ENCODE measurements around the gene DCN.

The DCN gene

DNA sequence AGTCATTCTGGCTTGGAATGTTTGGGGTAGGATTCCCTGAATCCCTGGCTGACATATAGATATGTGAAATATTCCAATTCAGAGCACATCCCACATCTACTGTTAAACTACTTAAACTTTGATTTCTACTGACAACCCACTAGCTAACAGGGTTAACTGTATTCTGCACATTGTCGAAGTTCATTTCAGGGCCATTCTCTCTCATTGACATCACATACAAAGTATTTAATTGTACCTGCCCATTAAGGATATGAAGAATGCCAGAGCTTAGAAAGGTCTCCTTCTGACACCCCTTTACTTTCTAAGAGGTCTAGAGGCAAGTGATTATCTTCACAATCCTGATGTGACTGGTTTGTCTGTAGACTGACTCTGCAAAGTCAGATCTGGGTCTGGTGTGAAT lies 2.8 kb upstream of the DCN start:
- DNase-seq (ENCODE audit: low spot score) = no peak

DNA sequence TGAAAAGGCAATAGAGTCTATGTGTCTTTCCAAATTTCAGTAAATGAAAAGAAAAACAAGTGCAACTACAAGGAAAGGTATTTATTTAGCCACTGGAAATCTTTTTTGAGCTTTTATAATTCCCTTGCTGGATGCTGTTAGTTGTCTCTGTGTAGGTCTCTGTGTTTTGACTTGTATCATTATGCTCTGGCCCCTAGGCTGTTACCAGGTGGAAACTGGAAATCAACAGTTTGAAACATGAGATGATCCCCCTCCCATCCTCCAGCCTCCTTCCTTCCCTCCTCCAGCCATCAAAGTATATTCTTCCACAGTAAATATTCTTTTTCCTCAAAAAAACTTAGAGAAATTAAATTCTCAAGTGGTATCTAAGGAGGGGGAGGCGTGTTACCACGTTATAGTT lies 934 bp upstream of the DCN start:
- DNase-seq (ENCODE audit: low spot score) = no peak

DNA sequence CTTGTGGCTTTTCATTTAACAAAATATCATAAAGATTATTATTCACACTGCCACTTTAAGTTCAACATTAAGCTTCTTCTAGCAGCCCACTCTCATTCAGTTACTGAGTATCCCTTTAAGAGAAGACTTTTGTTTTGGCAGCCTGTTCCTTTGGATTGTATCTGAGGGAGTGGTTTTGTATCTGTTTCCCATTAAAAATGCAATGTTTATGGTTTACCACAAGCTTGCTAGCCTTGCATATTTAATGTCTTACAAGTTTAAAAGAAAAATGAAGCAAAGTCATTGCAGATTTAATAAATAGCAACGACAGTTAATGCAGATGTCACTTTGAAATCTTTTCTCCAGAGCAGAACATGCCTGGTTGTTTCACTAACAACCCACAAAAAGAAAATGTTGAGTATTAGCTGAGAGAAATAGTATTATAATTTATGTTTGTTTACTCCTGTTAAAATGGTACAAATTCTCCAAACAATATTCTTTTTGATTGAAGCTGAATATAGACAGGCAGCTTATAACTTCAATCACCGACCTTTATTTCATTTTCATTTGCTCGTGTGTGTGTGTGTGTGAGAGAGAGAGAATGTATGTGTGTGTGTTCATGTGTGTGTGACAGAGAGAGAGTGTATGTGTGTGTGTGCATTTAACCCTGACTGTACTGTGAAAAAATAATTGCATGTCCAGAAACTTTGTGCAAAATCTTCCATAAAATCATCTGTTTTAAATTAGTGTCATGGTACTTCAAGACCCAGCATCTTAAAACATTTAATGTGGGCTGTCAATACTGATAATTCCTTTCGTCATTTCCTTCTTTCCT lies 1.8 kb downstream of the DCN start:
- DNase-seq (ENCODE audit: low spot score) = no peak

DNA sequence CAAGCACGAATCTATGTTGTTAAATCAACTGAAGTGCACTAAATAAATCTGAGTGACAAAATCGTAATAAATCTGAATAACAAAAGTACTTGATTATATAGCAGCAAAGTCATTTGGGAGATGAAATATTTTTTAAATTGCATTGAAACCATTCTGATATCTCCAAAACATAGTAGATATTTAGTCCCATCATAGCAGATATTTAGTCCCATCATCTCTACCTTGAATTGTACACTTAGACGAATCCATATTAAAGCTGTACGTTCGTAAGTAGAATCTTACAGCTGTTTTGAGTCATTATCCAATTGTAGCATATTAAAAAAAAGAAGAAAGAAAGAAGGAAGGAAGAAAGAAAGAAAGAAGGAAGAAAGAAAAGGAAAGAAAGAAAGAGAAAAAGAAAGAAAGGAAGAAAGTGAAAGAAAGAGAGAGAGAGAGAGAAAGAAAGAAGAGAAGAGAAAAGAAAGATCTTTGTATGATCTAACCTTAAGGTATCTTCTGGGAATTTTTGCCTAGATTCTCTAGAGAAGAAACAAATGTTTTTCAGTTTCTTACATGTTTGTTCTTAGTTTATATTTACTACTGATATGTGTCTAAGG lies 2.6 kb downstream of the DCN start:
- no peak for DNase-seq (ENCODE audit: low spot score)

DNA sequence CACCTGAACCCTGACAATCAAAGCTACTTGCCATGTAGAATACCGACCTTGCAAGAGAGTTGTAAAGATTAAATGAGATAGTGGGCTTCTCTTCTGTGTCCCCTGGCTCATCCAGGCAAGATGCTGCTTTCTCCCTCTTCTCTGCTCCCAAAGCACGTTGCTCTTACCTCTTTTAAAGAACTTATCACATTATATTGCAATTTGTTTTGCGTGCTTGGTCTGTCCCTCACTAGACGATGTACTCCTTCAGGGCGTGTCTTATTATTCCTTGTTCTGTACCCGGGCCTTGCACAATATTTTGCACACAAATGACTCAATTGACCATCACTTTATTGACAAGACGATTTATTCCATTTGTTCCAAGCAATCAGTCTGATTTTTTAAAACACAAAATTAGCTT lies 3.3 kb downstream of the DCN start:
- no peak for DNase-seq (ENCODE audit: low spot score)

DNA sequence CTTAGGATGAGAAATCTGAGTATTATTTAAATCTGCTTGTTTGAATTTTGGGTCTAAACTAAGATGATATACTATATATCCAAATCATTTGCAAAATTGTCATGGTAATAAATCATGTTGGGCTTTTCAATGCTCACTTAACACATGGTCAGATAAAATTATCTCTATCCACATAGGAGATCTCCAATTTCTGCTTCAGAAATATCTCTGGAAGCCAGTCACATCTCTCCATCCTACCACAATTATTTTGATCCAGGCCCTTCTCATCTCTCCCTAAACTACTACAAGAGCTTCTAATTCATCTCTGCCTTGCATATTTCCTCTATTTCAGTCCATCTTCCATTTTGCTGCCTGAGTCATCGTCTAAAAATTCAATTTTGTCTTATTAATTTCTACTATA lies 3.8 kb downstream of the DCN start:
- DNase-seq (ENCODE audit: low spot score) = no peak

DNA sequence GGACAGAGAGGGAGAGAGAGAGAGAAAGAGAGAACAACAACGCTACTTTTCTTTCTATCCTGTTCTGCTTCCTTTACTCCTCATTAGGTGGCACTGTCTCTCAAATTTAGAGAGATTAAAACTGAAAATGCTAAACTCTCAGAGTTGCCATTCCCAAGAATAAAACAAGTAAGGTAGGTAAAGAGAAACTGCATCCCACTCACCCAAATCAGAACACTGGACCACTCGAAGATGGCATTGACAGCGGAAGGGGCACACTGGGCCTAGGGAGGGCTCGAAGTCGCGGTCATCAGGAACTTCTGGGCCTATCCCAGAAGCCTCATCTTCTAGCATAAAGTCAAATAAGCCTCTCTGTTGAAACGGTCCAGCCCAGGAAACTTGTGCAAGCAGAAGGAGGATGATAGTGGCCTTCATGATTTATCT lies 4.5 kb downstream of the DCN start:
- DNase-seq (ENCODE audit: low spot score) = no peak

DNA sequence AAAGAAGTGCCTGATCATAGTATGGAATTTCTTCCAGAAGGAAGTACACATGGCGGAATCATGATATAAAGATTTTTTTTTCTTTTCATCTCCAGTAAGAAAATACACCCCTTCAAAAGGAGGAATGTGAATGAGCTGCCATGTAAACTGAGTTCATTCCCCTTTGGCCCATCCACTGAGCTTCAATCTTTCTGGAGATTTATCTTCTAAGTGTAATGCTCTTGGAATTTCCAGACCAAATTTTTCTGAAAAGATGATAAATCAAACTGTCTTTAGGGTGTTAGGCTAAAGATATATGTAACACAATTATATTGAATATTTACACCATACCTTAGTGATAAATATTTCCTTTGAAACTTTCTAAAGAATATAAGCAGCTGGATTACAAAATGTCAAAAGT lies 5.2 kb downstream of the DCN start:
- no peak for DNase-seq (ENCODE audit: low spot score)

DNA sequence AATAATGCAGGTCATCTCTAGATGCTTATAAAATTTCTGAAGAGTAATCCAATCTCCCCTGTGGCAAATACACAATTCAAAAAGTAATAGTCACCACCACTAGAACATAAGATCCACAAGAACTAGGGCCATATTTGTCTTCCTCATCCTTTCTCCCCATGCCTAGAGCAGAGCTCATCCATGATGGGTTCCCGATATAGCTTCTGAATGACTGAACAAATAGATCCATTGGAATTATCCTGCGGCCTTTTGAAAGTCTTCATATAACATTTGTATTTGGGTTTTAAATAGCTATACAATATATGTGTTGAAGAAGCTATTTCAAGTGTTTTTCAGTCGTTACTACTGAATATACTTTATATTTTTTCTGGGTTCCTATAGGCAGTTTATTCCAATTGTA lies 5.7 kb downstream of the DCN start:
- no peak for DNase-seq (ENCODE audit: low spot score)

DNA sequence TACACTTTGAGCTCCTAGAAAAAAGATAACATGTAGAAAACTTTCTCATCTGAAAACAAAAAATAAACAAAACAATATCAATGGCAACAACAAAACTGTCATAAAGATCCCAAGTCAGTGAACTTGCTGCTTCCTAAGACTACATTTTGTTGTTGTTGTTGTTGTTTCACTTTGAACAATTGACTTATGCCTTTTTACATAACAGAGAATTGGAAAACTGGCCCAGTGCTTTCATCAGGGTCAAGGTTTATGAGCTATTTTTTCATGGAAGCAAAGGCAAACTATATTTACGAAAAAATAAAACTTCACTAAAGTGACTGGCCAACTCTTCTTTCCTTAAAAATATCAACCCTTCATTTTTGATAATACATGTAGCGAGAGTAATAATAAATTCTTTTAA lies 6.3 kb downstream of the DCN start:
- no peak for DNase-seq (ENCODE audit: low spot score)

DNA sequence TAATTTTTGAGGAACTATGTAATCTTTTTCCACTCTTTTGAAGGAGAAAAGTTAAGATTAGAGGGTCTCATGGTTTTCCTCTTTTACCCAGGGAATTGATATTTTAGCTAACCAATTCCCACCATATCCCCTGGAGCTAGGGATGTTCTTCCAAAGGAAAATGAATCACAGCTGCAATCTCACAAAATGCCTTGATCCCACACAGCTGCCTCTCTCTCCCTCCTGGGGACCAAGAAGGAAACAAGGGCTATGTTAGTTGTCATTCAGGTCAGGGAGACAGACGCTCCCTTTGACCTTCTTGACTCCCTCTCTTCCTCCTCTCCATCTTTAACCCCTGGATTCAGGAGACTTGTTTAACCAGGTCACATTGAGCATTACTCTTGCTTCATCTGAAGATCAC lies 9.5 kb downstream of the DCN start:
- DNase-seq (ENCODE audit: low spot score) = no peak

DNA sequence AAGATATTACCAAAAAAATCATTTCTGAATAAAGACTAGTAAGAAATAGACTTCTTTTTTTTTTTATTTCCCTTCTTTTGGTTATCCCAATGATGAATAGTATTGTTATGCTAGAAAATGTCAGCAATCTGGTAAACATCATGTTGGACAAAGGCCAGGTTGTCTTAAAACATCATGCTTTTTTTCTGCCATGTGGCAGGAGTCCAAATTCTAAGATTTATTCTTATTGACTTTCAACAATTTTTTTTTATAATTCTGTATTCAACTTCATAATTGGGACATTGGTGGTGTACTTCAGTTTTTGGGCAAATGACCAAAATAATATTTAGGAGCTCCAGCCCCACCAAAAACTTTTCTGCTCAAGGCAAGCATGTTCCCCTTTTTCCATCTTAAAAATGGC lies 10.5 kb downstream of the DCN start:
- no peak for DNase-seq (ENCODE audit: low spot score)

DNA sequence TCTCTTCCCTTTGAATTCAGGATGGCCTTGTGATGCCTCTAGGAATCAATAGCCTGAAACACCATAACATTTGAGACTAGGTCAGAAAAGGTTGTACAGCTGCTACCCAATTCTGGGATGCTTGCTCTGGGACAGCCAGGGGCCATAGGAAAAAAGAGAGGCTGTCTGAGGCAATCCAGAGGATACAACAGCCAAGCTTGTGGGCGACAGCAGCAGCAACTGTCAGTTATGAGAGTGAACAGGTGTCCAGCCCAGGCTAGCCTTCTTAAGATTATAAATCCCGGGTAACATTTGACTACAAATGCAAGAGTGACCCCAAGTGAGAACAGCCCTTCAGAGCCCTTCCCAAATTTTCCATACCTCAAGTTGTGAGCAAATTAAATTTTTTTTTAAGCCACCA lies 11.1 kb downstream of the DCN start:
- DNase-seq (ENCODE audit: low spot score) = no peak

DNA sequence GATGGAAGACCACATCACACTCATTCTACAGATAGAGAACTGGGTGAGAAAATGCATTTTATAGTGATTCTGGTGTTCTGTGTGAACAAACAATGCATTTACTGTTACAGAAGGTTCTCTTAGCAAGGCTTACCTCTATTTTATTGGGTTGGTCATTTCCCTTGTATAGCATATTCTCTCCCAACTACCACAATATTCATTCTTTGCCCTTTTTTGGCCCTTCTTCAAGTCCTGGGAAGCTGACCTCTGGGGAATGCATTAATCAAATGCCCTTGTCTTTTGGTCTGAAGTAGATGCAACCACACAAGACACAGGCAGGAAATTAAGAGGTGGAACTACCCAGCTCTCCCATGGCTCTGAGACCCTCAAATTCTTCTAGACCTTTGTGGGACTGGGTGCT lies 19.5 kb downstream of the DCN start:
- no peak for DNase-seq (ENCODE audit: low spot score)

DNA sequence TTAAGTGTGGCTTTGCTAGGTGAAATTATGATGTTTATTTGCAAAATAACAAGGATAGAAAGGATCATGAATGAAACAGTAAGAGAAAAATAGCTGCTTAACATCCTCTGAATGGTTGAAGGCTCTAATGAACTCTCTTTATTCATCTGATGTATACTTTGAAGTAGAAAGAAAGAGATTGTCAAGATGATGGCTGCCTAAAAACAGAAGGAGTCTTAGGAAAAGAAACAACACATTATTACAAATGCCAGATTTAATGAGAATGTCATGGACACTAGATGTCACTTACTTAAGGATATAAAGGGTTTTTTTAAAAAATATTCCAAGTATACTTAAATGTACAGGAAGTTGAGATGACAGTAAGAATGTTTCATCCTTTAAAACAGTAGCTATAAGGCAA lies 21.6 kb downstream of the DCN start:
- no peak for DNase-seq (ENCODE audit: low spot score)

DNA sequence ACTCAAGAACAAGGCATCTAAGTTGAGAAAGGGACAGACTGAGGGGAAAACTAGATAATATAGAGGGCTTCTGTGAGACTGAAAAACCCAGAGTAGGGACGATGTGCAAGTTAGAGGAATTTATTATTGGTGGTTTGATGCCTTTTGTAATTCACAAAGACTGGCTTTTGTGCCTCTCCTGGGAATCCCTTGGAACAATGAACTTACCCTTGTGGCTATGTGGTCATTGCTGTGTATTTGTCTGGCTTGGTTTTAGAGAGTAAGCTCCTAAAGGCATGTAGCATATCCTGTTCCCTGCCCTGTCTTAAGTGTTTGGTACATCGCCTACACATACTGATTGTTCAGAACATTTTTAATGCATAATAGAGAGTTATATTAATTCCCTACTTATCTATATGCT lies 26.6 kb downstream of the DCN start:
- DNase-seq (ENCODE audit: low spot score) = no peak

DNA sequence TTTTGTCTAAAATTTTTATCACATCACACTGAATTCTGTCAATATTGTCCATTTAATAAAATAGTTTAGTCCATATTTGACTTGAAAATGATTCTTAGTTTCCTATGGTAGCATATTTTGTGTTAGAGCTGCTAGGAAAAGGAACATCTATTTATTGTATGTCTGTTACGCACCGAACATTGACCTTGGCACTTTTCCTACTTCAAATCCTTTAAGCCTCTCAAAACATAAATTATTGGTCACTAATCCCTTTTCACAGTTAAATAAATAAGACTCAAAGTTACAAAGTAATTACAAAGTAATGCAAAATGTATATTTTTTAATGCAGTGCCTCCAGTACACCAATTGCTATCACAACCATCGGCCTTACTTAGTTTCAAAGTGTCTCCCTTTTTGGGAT lies 28.5 kb downstream of the DCN start:
- no peak for DNase-seq (ENCODE audit: low spot score)

DNA sequence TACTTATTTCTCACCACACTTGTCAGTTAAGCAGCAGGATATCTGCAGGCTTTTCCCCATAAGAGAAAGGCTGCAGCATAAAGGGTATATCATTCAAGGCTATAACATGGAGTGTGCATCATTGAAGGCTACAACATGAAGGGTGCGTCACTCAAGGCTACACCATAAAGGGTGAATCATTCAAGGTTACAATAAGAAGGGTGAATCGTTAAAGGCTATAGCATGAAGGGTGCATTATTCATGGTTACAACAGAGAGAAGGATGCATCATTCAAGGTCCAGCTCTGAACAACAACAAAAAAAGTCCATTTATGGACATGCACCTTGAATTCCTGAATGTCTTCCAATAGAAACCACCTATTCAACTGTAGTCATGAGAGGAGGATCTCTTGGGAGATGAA lies 38.6 kb downstream of the DCN start:
- DNase-seq (ENCODE audit: low spot score) = no peak

DNA sequence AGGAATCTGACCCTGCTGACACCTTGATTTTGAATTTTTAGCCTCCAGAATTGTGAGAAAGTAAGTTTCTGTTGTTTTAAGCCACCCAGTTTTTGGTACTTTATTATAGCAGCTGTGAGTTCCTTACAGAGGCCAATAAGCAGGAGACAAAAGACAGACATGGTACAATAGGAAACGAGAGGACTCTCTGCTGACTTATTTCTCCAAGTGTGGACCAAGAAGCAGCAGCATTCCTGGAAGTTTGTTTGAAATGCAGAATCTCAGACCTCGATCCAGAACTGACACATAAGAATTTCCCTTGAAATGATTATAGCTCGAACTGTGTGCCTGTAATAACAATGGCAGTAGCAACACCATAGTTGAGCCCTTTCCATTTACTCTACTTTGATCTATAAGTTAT lies 39.4 kb downstream of the DCN start:
- DNase-seq (ENCODE audit: low spot score) = no peak

DNA sequence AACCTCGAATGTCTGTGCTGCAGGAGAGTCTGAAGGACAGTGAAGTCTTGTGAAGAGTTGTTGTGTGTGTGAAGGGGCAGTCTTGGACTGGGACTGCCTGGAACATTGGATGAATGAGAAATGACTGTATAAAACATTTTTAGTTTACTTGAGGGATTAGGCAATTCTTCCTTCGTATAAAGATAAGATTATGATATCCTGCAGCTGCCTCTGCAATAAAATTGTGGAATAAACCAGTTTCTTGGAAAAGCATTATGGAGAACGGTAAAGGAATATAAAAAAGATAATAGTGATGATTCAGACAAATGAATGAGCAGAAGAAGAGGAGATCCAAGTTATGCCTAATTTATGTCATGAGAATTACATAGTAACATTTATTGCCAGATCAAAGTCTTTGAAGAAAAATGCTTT lies 40.4 kb downstream of the DCN start:
- DNase-seq (ENCODE audit: low spot score) = no peak

DNA sequence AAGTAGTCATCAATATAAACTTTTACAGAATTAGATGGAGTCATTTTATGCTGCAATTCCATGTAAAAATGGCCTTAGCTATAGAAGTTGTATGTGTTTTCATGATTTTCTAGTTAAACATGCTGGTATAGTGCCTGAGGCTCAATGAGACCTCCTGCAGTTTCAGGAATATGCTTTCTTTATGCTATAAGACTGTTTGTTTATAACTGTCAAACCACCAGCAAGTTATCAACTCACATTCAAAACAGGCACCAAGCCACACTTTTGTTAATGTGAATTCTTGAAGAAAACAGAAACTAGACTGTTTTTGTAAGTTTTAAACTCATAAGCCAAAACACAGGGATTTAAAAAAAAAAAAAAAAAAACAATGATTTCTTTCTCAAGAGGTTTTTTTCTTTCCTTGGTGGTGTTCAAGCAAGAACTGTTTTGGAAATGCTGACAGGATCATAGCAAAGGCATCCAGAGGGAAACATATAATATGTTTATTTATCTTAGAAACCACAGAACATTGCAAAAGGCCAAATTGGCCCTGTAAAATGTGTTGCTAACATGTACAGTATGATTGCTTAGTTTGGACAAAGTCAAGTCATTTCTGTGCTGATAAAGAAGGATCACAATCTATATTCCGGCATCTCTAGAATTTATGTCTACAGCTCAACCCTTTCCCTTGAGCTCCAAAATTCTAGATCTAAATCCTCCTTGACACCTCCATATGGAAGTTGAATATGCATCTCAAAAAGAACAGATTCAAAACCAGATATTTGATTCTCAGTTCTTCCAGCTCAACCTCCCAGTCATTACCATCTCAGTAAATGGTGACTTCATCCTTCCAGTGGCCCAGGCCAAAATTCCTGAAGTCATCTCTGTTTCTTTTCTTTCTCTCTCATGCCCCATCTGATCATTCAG lies 42.3 kb downstream of the DCN start:
- no peak for DNase-seq (ENCODE audit: low spot score)

DNA sequence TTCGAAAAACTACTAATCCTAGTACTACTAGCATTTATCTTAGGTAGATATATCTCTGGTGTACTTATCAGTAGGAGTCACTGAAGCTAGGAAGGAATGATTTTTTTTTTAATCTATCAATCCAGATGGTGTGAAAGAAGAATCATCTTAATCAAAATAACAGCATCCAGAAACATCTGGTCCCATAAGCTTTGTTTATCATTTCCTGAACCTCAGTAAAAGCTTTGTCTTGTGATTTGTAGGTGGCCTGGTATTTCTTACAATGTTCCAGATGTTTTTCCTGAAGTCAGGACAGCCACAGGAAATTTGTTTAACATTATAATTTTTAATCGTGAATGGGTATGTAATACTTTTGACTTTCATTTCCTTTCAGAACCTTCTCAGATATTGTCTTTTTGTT lies 43.3 kb downstream of the DCN start:
- no peak for DNase-seq (ENCODE audit: low spot score)

DNA sequence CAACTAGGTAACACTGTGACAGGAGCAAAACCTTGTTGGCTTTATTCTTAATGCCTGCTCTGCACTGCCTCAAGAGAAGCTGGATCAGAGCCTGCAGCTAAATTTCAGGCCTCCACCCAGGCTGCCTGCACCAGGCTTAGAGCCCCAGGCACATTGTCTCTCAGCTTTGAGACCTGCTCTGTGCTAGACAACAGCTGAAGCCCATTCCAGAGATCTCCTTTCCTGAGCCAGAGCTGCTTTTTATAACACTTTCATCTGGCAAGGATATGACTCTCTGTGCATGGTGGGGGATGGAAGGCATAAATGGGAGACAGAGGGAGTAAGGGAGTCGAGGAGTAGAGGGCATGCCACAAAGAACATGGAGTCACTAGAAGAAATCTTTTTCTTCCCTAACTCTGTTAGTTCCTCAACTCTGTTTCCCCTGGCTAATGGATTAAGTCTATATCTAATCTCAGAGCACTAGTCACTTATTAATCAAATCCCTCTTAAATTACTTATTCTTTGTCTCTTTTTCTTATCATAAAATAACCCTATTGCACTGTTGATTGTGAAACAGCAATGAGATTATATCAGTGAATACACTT lies 44.2 kb downstream of the DCN start:
- no peak for DNase-seq (ENCODE audit: low spot score)

All from kidney capillary endothelial cell (primary cell).